ENCODE results near the gene KRTAP10-7.
"Not testable (repeated sequence)": the region's sequence is repeated elsewhere in the genome, so short reads cannot be mapped to it uniquely, and the experiment has no call there.

The KRTAP10-7 gene

GRCh38 chr21:44612029-44612486 lies 11.7 kb downstream of the KRTAP10-7 start, which contains the start of gene KRTAP10-8:
Gene KRTAP10-8, plus strand, starts transcription at chr21:44612079. Its CDS starts 22 bp downstream, at chr21:44612101.
- DNase-seq (ENCODE audit: low read depth) = no peak

GRCh38 chr21:44612669-44613229 lies 12.4 kb downstream of the KRTAP10-7 start:
- no peak for DNase-seq (ENCODE audit: low read depth)

- no peak for DNase-seq (ENCODE audit: low read depth)
Observed at GRCh38 chr21:44613386-44614155, 13.2 kb downstream of the KRTAP10-7 start.

- no peak for DNase-seq (ENCODE audit: low read depth)
Observed at GRCh38 chr21:44614161-44614631, 13.8 kb downstream of the KRTAP10-7 start.

- DNase-seq (ENCODE audit: low read depth) = no peak
Observed at GRCh38 chr21:44614961-44615391, 14.6 kb downstream of the KRTAP10-7 start.

GRCh38 chr21:44615466-44615865 lies 15.1 kb downstream of the KRTAP10-7 start:
- DNase-seq (ENCODE audit: low read depth) = no peak

GRCh38 chr21:44615911-44616590 lies 15.7 kb downstream of the KRTAP10-7 start:
- DNase-seq (ENCODE audit: low read depth) = no peak

GRCh38 chr21:44616591-44616926 lies 16.2 kb downstream of the KRTAP10-7 start:
- DNase-seq (ENCODE audit: low read depth) = no peak

GRCh38 chr21:44617071-44617501 lies 16.7 kb downstream of the KRTAP10-7 start:
- no peak for DNase-seq (ENCODE audit: low read depth)

- no peak for DNase-seq (ENCODE audit: low read depth)
Observed at GRCh38 chr21:44618504-44618903, 18.1 kb downstream of the KRTAP10-7 start.

GRCh38 chr21:44618909-44619308 lies 18.5 kb downstream of the KRTAP10-7 start:
- peak; percentile 51 for DNase-seq (ENCODE audit: low read depth)

- no peak for DNase-seq (ENCODE audit: low read depth)
Observed at GRCh38 chr21:44619886-44620285, 19.5 kb downstream of the KRTAP10-7 start.

- DNase-seq (ENCODE audit: low read depth) = no peak
Observed at GRCh38 chr21:44623575-44623974, 23.2 kb downstream of the KRTAP10-7 start.

GRCh38 chr21:44625756-44626155 lies 25.4 kb downstream of the KRTAP10-7 start:
- no peak for DNase-seq (ENCODE audit: low read depth)

GRCh38 chr21:44626262-44626661 lies 25.9 kb downstream of the KRTAP10-7 start:
- DNase-seq (ENCODE audit: low read depth) = no peak

- no peak for DNase-seq (ENCODE audit: low read depth)
Observed at GRCh38 chr21:44626673-44627143, 26.3 kb downstream of the KRTAP10-7 start, which contains the start of gene KRTAP10-9. Gene KRTAP10-9, plus strand, starts transcription at chr21:44627093. Its CDS starts 79 bp downstream, at chr21:44627172.

- DNase-seq (ENCODE audit: low read depth) = not testable (repeated sequence)
Observed at GRCh38 chr21:44627181-44627822, 26.9 kb downstream of the KRTAP10-7 start.

- not testable (repeated sequence) for DNase-seq (ENCODE audit: low read depth)
Observed at GRCh38 chr21:44627831-44628233, 27.4 kb downstream of the KRTAP10-7 start.

- DNase-seq (ENCODE audit: low read depth) = no peak
Observed at GRCh38 chr21:44628707-44629391, 28.5 kb downstream of the KRTAP10-7 start.

GRCh38 chr21:44630440-44630839 lies 30.0 kb downstream of the KRTAP10-7 start:
- DNase-seq (ENCODE audit: low read depth) = no peak

- DNase-seq (ENCODE audit: low read depth) = no peak
Observed at GRCh38 chr21:44632067-44632466, 31.7 kb downstream of the KRTAP10-7 start.
